Stomach (tissue), 4 donors: ENCODE measurements around the gene EME2.

Source experiments
- CTCF ChIP-seq, 7 experiments: fragments of 450-650 bp in 4 of 7; fragments of 200-600 bp in 3 of 7; sonication (generic) in 3 of 7; IDR thresholded peaks; one replicate each; pipeline ENCODE4 v1.5.1; 2016 to 2019; ENCODE audit warnings: antibody characterized with exemption in 7 of 7, control low read depth in 2 of 7, mild to moderate bottlenecking in 1 of 7
- EP300 ChIP-seq: sonication (generic); formaldehyde crosslinking; IDR thresholded peaks from one replicate; pipeline ENCODE4 v1.6.1; 2017; ENCODE audit warnings: antibody characterized with exemption
- POLR2A ChIP-seq, 4 donors: fragments of 450-650 bp; IDR thresholded peaks; one replicate each; pipeline ENCODE4 v1.6.1; 2016; ENCODE audit warnings: antibody characterized with exemption in 4 of 4, control low read depth in 2 of 4, mild to moderate bottlenecking in 1 of 4, moderate library complexity in 1 of 4
- POLR2AphosphoS5 ChIP-seq, 3 donors: sonication (generic); formaldehyde crosslinking; IDR thresholded peaks; one replicate each; pipeline ENCODE4 v1.6.1; 2016; ENCODE audit warnings: antibody characterized with exemption in 3 of 3

GRCh38 chr16:1787322-1788094 is 14.9 kb downstream of the EME2 start:
- no peak for TF ChIP-seq CTCF (IDR thresholded peaks at IDR 0.05)
- no peak for TF ChIP-seq EP300
- no peak for TF ChIP-seq POLR2AphosphoS5 (IDR thresholded peaks at IDR 0.05)
- no peak for TF ChIP-seq POLR2A (IDR thresholded peaks at IDR 0.05)
